Suppressor macrophage treated with lipopolysaccharide for 4 hours (primary cell): ENCODE measurements around the gene KASH5.
"Not testable (repeated sequence)": the region's sequence is repeated elsewhere in the genome, so short reads cannot be mapped to it uniquely, and the experiment has no call there.

Experiments used
- DNase-seq: peaks from one replicate; pipeline ENCODE4 v3.0.0-alpha.2; 2020

KASH5 gene

DNA sequence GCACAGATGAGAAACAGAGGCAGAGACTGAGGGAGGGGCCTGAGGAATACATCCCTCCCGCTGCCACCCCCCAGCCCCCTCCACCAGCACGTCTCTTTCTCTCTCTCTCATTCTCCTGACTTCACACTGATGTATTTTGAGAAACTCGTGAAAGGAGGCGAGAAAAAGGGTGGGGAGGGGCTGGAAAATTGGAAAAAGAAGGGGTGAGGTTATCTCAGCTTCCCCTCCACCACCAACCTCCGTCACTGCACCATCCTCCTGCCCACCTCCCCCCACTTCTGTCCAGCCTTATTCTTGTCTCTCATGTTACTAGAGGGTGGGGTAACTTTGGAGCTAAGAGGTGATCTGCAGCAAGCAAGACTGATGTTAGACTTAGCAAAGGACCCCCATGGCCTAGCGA, 51.8 kb downstream of the KASH5 start:
- DNase-seq: no peak

DNA sequence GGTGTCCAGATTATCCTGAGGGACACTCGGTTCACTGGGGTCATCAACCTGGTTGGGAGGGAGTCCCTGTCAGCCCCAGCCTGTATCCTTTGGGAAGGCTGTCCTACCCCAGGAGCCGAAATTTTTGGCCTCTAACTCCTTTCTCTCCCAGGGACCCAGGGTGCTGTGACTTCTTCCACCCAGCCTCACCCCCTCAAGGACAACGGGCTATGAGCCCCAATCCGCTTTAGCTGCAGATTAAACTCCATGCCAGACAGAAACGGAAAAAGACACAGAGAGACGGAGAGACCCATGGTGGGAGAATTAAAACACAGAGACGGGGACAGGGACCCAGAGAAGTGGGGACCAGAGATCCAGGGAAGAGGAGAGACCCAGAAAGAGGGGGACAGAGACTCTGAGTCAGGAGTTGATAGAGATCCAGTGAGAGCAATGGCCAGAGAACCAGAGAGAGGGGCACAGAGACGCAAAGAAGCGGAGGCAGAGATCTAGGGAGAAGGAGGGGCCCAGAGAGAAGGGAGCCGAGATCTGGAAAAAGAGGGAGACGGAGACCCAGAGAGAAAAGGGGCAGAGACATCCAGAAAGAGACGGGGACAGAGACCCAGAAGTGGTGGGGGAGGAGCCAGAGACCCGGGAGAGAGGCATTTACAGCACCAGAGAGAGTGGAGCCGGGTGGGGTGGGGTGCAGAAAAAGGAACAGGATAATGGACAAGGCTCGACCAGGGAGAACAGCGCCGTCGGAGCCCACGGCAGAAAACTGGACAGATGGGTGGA, 52.6 kb downstream of the KASH5 start:
- no peak for DNase-seq

DNA sequence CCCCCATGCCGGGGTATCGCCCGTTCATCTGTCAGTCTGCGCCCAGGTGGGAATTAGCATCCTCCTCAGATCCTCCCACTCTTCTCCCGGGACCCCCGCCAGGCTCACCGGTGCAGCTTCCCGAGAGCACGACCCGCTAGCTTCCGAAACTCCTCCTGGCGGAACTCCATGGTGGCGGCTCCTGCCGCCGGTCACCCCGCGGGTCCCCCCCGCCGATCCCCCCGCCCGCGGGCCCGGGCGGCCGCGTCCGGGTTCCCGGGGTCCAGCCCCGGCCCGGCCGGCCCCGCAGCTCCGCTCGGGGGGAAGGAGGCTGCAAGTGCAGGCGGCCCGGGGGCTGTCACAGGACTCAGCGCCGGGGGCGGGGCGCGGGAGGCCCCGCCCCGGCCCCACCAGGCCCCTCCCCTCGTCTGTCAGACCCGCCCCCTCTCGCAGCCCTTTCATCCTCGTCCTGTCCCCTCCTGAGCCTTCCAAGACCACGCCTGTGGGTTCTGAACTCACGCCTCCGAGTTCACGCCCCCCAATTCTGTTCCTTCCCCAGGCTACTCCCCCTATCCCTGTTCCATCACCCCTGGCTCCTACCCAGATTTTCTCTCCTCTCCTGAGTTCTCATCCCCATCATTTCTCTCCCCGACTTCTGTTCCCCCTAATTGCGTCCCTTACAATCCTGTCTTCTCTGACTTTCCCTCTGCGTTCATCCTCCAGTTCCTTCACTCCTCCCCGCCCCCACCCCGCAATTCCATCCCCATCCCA, 53.3 kb downstream of the KASH5 start, which contains the start of gene SLC17A7:
Gene SLC17A7 (minus strand): TSS at position 318 of the 750 bp plus-strand sequence. CDS start 148 bp downstream, at position 170.
- DNase-seq: peak; percentile 45

DNA sequence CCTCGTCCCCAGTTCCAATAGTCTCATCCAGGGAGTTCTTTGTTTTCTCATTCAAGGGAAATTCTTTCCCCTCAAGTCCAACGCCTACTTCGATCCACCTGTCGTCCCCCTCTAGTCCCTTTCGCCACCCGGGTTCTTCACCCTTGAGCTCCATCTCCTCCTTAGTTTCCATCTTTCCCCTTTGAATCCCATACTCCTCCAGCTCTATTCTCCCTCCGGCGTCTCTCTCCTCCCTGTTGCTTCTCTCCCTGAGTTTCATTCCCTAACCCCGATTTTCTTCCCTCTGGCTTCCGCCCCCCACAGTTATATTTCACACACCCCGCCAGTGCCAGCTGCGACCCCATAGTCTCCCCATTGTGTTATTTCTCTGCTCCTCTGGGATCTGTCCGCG, 53.9 kb downstream of the KASH5 start:
- no peak for DNase-seq

DNA sequence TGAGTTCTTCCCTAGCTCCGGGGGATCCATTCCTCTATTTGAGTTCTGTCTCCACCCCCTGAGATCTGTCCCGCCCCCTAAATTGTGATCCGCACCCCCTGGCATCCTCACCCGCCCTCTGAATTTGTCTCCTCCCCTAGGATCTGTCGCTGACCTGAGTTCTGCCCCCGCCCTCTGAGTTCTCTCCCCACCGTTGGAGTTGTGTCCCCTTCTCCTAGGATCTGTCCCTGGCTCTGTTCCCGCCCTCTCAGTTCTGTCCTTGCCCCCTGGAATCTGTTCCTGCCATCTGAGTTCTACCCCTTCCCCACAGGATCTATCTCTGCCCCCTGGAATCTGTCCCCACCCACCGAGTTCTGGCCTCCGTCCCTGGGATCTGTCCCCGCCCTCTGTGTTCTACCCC, 54.3 kb downstream of the KASH5 start:
- no peak for DNase-seq

DNA sequence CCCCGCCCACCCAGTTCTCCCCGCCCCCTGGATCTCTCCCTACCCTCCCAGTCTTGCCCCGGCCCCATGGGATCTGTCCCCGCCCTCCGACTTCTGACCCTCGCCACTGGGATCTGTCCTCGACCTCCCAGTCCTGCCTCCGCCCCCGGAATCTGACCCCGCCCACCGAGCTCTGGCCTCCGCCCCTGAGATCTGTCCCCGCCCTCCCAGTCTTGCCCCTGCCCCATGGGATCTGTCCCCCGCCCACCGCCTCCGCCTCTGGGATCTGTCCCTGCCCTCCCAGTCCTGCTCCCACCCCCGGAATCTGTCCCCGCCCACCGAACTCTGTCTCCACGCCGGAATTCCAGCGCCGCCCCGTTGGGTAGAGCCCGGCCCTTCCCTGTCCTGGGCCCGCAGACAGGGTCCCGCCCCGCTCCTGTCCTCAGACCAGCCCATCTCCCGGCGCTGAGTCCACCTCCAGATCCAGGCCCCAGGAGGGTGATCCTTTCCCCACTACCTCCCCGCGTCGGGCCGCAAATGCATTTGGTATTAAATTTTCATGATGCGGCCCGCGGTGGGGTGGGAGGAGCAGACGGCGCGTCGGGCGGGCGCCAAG, 54.8 kb downstream of the KASH5 start:
- DNase-seq: peak; percentile 64

DNA sequence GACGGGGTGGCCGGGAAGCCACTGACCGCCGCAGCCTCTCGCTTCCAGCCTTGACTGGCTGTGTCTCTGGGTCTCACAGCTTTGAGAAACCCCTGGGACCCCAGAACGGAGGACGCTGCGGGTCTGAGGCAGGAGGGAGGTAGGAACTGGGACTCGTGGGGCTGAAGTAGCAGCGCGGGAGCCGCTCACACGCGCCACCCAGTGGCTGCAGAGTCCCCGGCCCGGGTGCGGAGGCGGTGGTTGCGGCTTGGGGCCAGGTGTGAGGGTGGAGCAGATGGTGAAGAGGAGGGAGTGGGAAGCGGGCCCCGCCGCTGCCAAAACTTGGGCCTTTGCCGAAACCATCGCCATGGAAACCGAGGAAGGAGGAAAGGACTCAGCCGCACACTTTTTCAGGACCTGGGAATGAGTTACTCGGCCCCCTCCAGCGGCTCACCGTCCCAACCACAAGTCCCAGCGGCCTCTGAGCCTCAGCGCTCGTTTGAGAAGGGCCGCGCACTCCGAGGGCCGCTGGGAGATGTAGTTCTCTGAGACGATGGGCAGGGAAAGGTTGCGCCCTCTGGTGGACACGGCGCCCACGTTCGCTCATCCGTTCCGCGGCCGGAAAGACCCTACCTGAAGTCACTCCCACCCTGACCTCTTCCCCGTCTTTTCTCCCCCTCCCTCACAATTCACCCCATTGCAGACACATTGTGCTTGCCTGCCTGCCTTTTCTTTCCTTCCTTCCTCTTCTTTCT, 55.5 kb downstream of the KASH5 start:
- peak; percentile 97 for DNase-seq

DNA sequence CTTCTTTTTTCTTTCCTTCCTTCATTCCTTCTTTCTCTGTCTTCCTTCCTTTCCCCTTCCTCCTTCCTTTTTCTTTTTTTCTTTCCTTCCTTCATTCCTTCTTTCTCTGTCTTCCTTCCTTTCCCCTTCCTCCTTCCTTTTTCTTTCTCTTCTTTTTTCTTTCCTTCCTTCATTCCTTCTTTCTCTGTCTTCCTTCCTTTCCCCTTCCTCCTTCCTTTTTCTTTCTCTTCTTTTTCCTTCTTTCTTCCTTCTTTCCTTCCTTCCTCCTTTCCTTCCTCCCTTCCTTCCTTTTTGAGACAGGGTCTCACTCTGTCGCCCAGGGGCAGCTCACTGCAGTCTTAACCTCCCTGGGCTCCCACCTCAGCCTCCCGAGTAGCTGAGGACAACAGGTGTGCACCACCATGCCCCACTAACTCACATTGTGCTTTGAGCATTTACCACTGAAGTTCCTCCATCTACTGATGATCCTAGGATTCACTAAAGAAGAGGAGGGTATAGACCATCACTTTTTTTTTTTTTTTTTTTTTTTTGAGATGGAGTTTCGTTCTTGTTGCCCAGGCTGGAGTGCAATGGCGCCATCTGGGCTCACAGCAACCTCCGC, 56.2 kb downstream of the KASH5 start:
- not testable (repeated sequence) for DNase-seq

DNA sequence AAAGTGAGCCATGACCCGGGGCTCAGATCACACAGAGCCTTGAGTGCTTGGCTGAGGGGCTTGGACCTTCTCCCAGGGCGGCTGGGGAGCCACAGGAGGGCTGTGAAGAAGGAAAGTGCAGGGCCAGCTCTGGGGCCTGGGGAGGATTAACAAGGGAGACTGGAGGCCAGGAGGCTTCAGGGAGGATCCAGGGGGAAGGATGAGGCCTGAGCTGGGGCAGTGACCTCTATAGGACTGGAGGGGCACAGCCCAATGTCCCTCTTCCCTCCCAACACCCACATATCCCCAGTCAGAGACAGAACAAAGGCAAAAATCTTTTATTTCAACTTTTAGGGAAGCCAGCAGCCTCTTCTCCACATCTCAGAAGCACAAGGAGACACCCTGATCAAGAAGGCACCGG, 57.9 kb downstream of the KASH5 start:
- DNase-seq: no peak

DNA sequence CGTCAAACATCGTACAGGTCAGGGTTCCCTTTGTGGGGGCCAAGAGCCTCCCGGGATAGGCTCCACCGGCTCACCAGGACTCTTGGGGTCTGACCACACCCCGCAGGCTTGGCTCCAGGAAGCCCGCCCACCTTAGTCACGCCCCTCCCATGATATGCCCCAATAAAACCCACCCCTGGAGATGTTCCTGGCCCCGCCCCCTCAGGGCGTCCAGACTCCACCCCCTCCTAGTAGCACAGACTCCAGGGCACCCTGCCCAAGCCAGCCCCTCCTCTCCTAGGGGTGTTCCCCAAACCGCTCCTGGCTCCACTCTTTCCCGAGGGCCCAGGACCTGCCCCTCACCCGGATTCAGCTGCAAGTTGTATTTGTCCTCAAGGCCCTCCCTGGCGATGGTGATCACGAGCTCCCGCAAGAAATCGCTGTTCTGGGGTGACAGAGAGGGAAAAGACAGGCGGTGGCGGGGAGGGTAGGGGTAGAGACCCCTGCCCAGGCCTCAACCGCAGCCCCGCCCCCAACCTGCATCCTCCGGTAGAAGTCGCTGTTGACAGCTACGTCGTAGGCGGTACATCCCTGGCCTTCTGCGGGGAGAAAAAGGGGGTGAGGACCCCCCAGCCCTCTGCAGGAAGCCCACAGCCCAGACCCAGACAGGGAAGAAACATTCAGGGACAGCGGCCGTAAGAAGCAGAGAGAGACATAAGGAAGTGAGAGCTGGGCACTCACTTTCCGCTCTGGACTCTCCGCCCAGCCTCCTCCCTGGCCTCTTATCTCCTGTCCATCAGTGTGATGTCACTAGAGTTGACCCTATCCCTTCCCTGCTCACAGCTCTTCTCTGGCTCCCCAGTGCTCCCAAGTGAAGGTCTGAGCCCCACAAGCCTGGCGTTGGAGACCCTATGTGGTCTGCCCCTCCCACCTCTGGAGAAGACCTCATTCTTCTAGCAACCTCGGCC, 59.7 kb downstream of the KASH5 start:
- DNase-seq: no peak

DNA sequence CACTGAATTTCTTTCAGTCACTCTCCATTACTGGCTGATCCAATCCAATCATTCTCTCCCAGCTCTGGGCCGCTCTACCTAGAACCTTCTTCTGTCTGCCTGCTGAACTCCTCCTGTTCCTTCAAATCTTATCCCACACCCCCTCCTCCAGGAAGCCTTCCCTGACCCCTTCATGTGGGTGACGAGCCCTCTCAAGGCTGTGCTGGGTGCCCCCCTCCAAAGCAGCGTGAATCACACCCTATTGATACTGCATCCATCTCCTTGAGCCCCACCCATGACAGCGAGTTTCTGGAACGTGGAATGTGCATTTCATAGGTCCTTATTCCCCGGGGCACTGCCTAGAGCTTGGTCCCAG, 60.4 kb downstream of the KASH5 start:
- no peak for DNase-seq

DNA sequence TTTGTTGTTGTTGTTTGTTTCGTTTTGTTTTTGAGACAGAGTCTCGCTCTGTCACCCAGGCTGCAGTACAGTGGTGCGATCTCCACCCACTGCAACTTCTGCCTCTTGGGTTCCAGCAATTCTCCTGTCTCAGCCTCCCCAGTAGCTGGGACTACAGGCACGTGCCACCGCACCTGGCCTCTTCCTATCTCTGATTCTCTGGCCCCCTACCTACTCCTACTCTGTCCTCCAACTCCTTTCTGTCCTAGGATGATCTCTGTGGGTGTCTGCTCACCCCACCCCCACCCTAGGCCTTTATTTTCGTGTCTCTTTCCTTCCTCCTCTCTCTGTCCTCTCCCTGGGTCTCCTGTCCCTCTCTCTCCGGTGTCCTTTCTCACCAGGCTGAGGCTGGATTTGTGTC, 62.4 kb downstream of the KASH5 start:
- DNase-seq: no peak

DNA sequence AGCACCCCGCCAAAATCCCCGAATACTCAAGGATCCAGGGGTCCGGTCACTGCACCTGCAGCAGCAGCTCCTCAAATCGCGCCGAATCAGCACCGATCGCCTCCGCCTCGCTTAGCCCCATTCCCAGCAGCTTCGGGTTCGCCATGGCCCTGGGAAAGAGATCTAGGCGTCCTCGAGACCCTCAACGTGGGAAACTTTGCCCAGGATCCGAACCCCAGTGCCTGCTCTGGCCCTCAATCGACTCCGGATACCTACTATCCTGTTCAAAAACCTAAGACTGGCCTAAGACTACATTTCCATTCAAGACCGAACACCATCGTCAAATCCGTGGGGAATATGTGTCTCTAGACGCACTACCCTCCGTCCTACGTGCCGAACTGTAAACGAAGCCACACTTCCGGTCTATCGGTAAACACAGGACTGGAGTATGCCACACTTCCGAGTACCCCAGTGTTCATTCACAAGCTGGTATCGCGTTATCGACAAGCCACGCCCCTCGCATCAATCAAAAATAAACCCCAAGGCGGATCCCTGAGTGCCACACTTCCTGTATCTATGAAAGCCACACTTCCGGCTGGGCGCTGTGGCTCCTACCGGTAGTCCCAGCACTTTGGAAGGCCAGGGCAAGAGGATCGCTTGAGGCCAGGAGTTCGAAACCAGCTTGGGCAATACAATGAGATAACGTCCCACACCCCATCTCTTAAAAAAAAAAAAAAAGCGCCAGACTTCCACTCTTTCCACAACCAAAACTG, 63.6 kb downstream of the KASH5 start, which contains the start of gene PIH1D1:
Gene PIH1D1 (minus strand): TSS at position 385 of the 752 bp plus-strand sequence. CDS start 240 bp downstream, at position 145.
- DNase-seq: peak; percentile 99

DNA sequence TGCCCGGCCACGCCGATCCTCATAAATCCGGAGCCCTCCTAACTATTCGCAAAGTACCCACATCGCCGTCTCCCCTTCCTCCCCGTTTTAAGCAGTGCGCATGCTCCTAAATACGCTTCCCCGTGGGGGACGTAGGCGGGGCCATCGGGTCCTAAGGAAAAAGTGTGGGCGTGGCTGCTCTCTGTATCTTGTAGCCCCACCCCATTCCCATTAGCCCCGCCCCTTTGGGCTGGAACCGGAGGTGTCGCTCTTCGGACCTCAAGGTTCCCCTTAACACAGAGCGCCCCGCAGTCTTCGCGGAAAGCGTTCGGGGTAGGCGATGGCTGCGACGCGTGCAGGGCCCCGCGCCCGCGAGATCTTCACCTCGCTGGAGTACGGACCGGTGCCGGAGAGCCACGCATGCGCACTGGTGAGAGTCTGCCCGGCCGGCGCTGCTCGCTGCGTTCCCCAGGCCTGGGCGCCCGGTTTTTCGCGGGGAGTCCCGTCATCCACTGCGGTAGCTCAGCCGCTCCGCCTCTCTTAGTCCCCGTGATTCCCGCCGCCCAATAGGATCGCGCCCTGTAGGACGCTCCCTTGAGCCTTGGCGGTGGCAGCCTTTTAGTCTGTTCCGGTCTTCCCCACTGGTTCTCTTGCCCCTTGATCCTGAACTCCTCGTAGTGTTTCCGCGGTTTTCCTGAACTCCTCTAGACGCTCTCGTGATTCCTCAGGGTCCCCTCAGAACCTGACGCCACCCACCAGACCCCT, 65.1 kb downstream of the KASH5 start, which contains the start of gene ALDH16A1:
Gene ALDH16A1 (plus strand): TSS at position 213 of the 744 bp plus-strand sequence. CDS start 107 bp downstream, at position 320.
- DNase-seq: peak; percentile 99

DNA sequence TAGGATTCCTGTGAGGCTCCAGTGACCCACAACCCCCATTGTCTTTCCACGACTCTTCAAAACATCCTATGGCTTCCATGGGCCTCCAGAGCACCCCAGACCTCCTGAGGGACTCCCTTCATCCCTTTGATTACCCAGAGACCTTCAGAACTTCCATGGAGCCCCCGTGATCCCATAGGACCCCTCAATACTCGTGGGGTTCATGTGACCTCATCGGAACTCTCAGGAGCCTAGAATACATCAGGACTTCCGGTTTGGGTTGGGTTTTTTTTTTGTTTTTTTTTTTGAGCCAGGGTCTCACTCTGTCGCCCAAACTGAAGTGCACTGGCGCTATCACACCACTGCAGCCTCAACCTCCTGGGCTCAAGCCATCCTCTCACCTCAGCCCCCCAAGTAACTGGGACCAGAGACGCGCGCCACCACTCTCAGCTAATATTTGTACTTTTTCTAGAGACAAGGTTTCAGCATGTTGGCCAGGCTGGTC, 65.8 kb downstream of the KASH5 start:
- no peak for DNase-seq

DNA sequence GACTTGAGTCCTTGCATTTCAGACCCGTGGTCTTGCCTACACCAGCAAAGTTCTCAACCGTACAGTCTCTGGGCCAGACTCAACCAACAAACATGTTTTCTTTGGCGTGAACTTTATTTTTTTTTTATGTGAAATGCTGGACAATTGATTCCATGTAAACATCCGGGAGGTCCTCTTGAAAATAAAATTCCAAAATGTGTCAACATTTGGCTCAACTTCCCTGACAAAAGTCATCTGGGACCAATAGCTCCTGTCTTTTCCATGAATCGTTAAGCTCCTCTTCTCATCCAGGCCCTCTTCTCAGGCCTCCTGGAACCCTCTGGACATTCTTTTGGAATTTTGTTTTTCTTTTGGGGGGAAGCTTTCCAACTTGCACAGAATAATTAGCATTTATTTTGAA, 67.7 kb downstream of the KASH5 start:
- no peak for DNase-seq

DNA sequence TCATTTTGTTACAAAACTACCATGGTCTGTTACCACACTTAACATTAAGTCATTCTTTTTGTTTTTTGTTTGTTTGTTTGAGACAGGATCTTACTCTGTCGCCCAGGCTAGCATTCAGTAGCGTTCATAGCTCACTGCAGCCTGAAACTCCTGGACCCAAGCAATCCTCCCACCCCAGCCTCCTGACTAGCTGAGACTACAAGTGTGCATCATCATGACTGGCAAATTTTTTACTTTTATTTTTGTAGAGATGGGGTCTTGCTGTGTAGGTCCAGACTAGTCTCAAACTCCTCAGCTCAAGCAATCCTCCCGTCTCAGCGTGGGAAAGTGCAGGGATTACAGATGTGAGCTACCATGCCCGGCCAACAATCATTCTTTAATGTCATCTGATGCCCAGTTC, 68.3 kb downstream of the KASH5 start:
- DNase-seq: no peak

DNA sequence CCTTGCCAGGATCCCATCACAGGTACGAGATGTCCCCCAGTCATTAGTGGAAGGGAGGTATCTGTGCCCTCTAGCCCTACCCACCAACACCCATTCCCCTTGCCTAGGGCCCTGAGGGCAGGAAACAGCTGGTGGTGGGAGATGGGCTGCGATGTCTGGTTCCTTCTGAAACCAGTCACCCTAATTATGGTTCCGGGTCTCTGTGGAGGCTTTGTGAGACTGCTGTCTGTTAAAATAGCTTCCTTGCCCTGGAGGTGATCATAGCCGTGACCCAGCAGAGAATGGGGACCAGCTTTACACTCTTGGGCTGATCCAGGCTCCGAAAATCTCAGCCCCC, 70.5 kb downstream of the KASH5 start:
- DNase-seq: no peak

DNA sequence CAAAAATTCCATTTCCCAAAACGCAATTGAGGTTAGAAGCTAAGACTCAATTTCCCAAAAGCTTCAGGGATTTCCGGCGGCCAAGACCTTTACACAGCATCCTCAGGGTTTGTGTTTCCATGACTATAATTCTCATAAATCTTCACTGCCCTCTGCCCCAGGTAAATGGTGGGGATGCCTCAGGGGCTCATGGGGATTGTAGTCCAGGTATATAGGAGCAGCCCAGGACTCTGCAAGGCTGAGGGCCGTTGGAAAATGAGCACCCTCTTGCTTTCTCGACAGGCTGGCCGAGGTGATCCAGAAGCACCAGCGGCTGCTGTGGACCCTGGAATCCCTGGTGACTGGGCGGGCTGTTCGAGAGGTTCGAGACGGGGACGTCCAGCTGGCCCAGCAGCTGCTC, 71.3 kb downstream of the KASH5 start:
- DNase-seq: no peak

DNA sequence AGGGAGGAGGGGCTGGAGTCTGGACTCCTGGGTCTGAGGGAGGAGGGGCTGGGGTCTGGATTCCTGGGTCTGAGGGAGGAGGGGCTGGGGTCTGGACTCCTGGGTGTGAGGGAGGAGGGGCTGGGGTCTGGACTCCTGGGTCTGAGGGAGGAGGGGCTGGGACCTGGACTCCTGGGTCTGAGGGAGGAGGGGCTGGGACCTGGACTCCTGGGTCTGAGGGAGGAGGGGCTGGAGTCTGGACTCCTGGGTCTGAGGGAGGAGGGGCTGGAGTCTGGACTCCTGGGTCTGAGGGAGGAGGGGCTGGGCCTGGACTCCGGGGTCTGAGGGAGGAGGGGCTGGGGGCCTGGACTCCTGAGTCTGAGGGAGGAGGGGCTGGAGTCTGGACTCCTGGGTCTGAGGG, 73.1 kb downstream of the KASH5 start:
- DNase-seq: not testable (repeated sequence)
